ENCODE results near the gene MAP3K19.

Gene MAP3K19, protein sequence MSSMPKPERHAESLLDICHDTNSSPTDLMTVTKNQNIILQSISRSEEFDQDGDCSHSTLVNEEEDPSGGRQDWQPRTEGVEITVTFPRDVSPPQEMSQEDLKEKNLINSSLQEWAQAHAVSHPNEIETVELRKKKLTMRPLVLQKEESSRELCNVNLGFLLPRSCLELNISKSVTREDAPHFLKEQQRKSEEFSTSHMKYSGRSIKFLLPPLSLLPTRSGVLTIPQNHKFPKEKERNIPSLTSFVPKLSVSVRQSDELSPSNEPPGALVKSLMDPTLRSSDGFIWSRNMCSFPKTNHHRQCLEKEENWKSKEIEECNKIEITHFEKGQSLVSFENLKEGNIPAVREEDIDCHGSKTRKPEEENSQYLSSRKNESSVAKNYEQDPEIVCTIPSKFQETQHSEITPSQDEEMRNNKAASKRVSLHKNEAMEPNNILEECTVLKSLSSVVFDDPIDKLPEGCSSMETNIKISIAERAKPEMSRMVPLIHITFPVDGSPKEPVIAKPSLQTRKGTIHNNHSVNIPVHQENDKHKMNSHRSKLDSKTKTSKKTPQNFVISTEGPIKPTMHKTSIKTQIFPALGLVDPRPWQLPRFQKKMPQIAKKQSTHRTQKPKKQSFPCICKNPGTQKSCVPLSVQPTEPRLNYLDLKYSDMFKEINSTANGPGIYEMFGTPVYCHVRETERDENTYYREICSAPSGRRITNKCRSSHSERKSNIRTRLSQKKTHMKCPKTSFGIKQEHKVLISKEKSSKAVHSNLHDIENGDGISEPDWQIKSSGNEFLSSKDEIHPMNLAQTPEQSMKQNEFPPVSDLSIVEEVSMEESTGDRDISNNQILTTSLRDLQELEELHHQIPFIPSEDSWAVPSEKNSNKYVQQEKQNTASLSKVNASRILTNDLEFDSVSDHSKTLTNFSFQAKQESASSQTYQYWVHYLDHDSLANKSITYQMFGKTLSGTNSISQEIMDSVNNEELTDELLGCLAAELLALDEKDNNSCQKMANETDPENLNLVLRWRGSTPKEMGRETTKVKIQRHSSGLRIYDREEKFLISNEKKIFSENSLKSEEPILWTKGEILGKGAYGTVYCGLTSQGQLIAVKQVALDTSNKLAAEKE (N-terminal part only)

DNA sequence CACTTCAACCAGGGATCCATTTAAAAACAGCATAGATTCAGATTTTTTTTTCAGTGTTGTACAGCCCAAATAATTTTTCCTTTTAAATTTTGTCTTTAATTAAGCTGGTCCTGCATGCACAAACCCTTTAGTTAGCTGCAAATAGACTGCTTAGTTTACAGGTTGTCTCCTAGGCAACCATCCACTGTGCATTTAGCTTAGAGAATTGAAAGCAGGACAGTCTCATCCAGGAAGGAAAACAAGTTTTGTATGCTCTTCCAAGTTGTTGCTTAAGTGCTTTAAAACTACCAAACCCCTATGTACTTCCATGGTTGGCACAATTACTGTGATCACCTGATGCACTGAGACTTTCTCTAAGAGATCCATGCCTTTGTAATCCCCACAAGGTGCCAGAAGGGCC, at the start of gene MAP3K19:
TSS of gene MAP3K19 (minus strand) at position 148 of the 400 bp plus-strand sequence. CDS start 22,800 bp downstream, outside the sequence.
- TF ChIP-seq, protein P1, sequence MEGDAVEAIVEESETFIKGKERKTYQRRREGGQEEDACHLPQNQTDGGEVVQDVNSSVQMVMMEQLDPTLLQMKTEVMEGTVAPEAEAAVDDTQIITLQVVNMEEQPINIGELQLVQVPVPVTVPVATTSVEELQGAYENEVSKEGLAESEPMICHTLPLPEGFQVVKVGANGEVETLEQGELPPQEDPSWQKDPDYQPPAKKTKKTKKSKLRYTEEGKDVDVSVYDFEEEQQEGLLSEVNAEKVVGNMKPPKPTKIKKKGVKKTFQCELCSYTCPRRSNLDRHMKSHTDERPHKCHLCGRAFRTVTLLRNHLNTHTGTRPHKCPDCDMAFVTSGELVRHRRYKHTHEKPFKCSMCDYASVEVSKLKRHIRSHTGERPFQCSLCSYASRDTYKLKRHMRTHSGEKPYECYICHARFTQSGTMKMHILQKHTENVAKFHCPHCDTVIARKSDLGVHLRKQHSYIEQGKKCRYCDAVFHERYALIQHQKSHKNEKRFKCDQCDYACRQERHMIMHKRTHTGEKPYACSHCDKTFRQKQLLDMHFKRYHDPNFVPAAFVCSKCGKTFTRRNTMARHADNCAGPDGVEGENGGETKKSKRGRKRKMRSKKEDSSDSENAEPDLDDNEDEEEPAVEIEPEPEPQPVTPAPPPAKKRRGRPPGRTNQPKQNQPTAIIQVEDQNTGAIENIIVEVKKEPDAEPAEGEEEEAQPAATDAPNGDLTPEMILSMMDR (IDR thresholded peaks at IDR 0.05; ENCODE audit: borderline replicate concordance, control extremely low read depth, extremely low read depth, insufficient read depth, missing control alignments), result no peak
- DNase-seq (ENCODE audit: low spot score), result no peak
- in situ Hi-C loops (cut with MboI; ENCODE audit: low sequenced_read_pairs, unreplicated experiment), result no loop called here

DNA sequence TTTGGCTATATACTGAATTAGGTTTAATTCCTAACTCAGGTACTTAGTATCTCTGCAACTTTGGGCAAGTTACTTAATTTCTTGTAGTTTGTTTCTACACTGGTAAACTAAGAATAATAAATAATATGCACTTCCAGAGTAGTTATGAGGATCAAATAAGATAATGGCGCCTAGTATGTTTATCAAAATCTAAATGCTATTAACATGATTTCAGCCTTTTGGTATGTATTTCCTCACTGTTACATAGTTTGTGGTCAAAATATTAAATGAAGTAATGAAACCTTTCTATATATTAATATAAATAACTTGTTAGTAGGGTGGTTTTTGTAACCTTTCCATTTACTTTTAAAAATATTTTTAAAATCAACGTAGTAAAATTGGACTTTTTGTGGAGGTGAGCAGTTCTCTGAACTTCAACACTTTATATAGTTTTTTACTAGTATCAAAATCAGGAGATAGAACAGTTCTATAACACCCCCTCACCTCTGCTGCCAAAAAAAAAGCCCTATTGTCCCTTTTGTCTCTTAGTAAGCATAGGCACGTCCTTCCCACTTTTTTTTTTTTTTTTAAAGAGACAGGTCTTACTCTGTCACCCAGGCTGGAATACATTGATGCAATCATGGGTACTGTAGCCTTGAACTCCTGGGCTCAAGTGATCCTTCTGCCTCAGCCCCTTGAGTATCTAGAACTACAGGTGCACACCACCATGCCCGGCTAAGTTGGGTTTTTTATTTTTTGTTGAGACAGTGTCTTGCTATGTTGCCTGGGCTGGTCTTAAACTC, 49.6 kb upstream of the MAP3K19 start:
- in situ Hi-C loops (cut with MboI; ENCODE audit: low sequenced_read_pairs, unreplicated experiment), result no loop called here
- TF ChIP-seq, protein P1 (IDR thresholded peaks at IDR 0.05; ENCODE audit: borderline replicate concordance, control extremely low read depth, extremely low read depth, insufficient read depth, missing control alignments), result no peak
- DNase-seq (ENCODE audit: low spot score), result no peak

DNA sequence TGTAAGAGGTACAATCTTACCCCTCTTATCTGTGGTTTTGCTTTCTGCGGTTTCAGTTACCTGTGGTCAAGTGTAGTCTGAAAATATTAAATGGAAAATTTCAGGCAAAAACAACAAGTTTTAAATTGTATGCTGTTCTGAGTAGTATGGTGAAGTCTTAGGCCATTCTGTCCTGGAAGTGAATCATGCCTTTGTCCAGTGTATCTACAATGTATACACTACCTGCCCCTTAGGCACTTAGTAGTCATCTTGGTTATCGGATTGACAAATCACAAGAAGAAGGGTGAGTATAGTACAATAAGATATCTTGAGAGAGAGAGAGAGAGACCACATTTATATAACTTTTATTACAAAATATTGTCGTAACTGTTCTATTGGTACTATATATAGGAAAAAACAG, 48.3 kb upstream of the MAP3K19 start:
- no peak for DNase-seq (ENCODE audit: low spot score)
- in situ Hi-C loops (cut with MboI; ENCODE audit: low sequenced_read_pairs, unreplicated experiment), result no loop called here
- TF ChIP-seq, protein P1 (IDR thresholded peaks at IDR 0.05; ENCODE audit: borderline replicate concordance, control extremely low read depth, extremely low read depth, insufficient read depth, missing control alignments), result no peak

DNA sequence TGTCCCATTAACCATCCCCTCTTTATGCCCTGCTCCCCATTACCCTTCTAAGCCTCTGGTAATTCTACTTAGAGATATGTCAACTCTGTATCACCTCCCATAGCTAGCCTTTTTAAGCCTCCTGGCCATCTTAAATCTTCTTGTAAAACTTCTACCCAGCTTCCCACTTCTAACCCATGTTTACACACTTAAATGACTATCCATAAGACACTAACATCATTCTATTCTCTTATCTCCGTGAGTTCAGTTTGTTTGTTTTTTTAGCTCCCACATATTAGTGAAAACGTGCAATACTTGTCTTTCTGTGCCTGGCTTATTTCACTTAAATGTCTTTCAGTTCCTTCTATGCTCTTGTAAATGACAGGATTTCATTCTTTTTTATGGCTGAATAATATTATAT, 47.3 kb upstream of the MAP3K19 start:
- TF ChIP-seq, protein P1 (IDR thresholded peaks at IDR 0.05; ENCODE audit: borderline replicate concordance, control extremely low read depth, extremely low read depth, insufficient read depth, missing control alignments), result no peak
- in situ Hi-C loops (cut with MboI; ENCODE audit: low sequenced_read_pairs, unreplicated experiment), result no loop called here

DNA sequence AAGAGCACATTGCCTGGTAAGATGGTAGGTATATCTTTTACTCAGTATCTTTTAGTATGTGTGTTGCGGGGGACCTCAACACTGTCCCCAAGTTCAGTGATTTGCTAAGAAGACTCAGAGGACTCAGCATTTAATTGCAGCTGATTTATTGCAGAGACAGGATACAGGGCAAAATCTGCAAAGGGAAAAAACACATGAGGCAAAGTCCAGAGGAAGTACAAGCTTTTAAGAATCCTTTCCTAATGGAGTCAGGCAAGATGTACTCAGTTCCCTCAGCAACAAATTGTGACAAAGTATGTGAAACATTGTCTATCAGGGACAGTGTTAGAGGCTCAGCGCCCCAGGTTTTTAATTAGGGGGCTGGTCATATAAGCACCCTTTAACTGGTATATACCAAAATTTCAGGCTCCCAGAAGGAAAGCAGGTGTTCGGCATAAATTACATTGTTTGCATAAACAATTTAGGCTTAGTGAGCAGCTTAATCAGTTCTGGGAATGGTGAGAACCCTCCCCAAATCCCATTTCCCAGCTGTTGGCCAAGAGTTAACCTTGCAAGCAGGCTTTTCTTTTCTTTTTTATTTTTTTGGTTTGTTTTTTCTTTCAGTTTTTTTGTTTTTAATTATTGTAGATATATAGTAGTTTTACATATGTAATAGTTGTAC, 46.6 kb upstream of the MAP3K19 start:
- in situ Hi-C loops (cut with MboI; ENCODE audit: low sequenced_read_pairs, unreplicated experiment), result no loop called here
- DNase-seq (ENCODE audit: low spot score), result no peak
- TF ChIP-seq, protein P1 (IDR thresholded peaks at IDR 0.05; ENCODE audit: borderline replicate concordance, control extremely low read depth, extremely low read depth, insufficient read depth, missing control alignments), result no peak

More for the DNA sequence above, 47.3 kb upstream of the MAP3K19 start:
- DNase-seq (ENCODE audit: low spot score), result no peak
